Natural killer cell treated with Interleukin-12 subunit alpha and Interleukin-12 subunit beta and Interleukin-15 and Interleukin-18, amount 100 ng/mL, for 72 hours (primary cell): ENCODE results near the gene OR1D2. TPM values are rescaled to one million over a fixed set of nuclear protein-coding genes. Genes with fewer than 3 reads are reported as not detected.

Experiments used
- ATAC-seq, 2 donors: fragments of 150-1000 bp; cut with Tn5 transposase in 1 of 2; sonication (Bioruptor Pico), chemical (Tn5 transposase) in 1 of 2; 2 replicates each; pipeline ENCODE4 v1.10.0; 2021
- DNase-seq: peaks from one replicate; pipeline ENCODE4 v3.0.0; 2022; ENCODE audit warnings: low spot score
- H3K27ac Mint-ChIP-seq, 2 donors: 1 replicate in 1 of 2; 2 replicates in 1 of 2; pipeline ENCODE4 v1.8.0; 2022; ENCODE audit warnings: mixed read lengths in 2 of 2, mild to moderate bottlenecking in 1 of 2, moderate library complexity in 1 of 2
- H3K27me3 Mint-ChIP-seq, 2 donors: 1 replicate in 1 of 2; 2 replicates in 1 of 2; pipeline ENCODE4 v1.8.0; 2022; ENCODE audit warnings: mixed read lengths in 2 of 2
- H3K36me3 Mint-ChIP-seq: one replicate; pipeline ENCODE4 v1.8.0; 2022; ENCODE audit warnings: mixed read lengths
- H3K4me1 Mint-ChIP-seq, 2 donors: 1 replicate in 1 of 2; 2 replicates in 1 of 2; pipeline ENCODE4 v1.8.0; 2022; ENCODE audit warnings: low read depth in 2 of 2, mixed read lengths in 2 of 2, mild to moderate bottlenecking in 1 of 2
- H3K4me3 Mint-ChIP-seq: one replicate; pipeline ENCODE4 v1.8.0; 2022; ENCODE audit warnings: mixed read lengths
- H3K9me3 Mint-ChIP-seq: 2 replicates; pipeline ENCODE4 v1.8.0; 2022; ENCODE audit warnings: mixed read lengths
- total RNA-seq, 2 donors: library from RNA; stranded (reverse); gene quantifications; one replicate each; pipeline ENCODE4 v1.2.3, GENCODE V29; 2022

Gene OR1D2
- total RNA-seq, 2 donors from 2014 or later, result not detected

- no peaks in the 10 kb centered on the region for H3K36me3 Mint-ChIP-seq
- no peak overlapping the region for H3K27ac Mint-ChIP-seq
- H3K27me3 Mint-ChIP-seq, result peaks cover 0 to 4% of the 10 kb centered on the region in 2 donors
- H3K4me3 Mint-ChIP-seq, result no peak overlapping the region
- H3K9me3 Mint-ChIP-seq, result peaks cover 3% of the 10 kb centered on the region
- DNase-seq (no peak), ATAC-seq (peak; percentile 67 to 92)
- peaks cover 6 to 15% of the 10 kb centered on the region in 2 donors for H3K4me1 Mint-ChIP-seq
Observed at GRCh38 chr17:3039736-3040135, 64.5 kb downstream of the OR1D2 start.

- no peaks in the 10 kb centered on the region for H3K36me3 Mint-ChIP-seq
- peaks cover 3% of the 10 kb centered on the region for H3K9me3 Mint-ChIP-seq
- ATAC-seq (no peak), DNase-seq (no peak)
- no peak overlapping the region for H3K4me3 Mint-ChIP-seq
- peaks cover 6 to 15% of the 10 kb centered on the region in 2 donors for H3K4me1 Mint-ChIP-seq
- H3K27me3 Mint-ChIP-seq, result peaks cover 0 to 4% of the 10 kb centered on the region in 2 donors
- H3K27ac Mint-ChIP-seq, result no peak overlapping the region
Observed at GRCh38 chr17:3038941-3039340, 65.3 kb downstream of the OR1D2 start.

Other genes starting within 250 kb of the OR1D2 start
- not detected for gene OR1D5, start 40.8 kb downstream of the OR1D2 start, total RNA-seq
- gene OR1G1, start 23.1 kb upstream of the OR1D2 start, total RNA-seq, result not detected
- not detected for gene OR1A2, start 93.1 kb upstream of the OR1D2 start, total RNA-seq
- gene OR1A1, start 103.2 kb upstream of the OR1D2 start, total RNA-seq, result not detected
- gene OR3A1, start 193.9 kb upstream of the OR1D2 start, total RNA-seq, result under 1 TPM in 1 of 2 donors, not detected in 1; 0.57 TPM